CD14-positive monocyte (primary cell): ENCODE data around the gene PEAK1. TPM values are rescaled to one million over a fixed set of nuclear protein-coding genes. Genes with fewer than 3 reads are reported as not detected.

ENCODE experiments used
- DNase-seq, 3 donors: peaks; one replicate each; pipeline ENCODE4 v3.0.0-alpha.2; 2011 to 2022
- H2AFZ ChIP-seq: 2 replicates; pipeline ENCODE4 v1.6.0; 2012; ENCODE audit warnings: mild to moderate bottlenecking, low read depth, low read length, inconsistent platforms; ENCODE audit not compliant: insufficient read depth, poor library complexity, severe bottlenecking
- H3K27ac ChIP-seq, 2 donors: 1 replicate in 1 of 2; 2 replicates in 1 of 2; pipeline ENCODE4 v1.5.1; 2012 to 2013; ENCODE audit warnings: low read length in 2 of 2, control low read depth in 1 of 2, inconsistent platforms in 1 of 2, low read depth in 1 of 2, mild to moderate bottlenecking in 1 of 2
- H3K27me3 ChIP-seq, 2 donors: one replicate each; pipeline versions ENCODE4 v1.6.0 to v1.6.1; 2011 to 2013; ENCODE audit warnings: low read length in 2 of 2; ENCODE audit not compliant: control insufficient read depth in 2 of 2, insufficient read depth in 2 of 2
- H3K36me3 ChIP-seq, 2 donors: replicated peaks in 1 of 2; 1 replicate in 1 of 2; 2 replicates in 1 of 2; pipeline versions ENCODE4 v1.5.1 to v1.6.1; 2012 to 2013; ENCODE audit warnings: low read length in 2 of 2, control low read depth in 1 of 2, inconsistent platforms in 1 of 2, mild to moderate bottlenecking in 1 of 2; ENCODE audit not compliant: insufficient read depth in 2 of 2, control insufficient read depth in 1 of 2
- H3K4me1 ChIP-seq, 2 donors: 1 replicate in 1 of 2; 2 replicates in 1 of 2; pipeline versions ENCODE4 v1.5.1 to v1.6.1; 2012 to 2013; ENCODE audit warnings: low read length in 2 of 2, control low read depth in 1 of 2, inconsistent platforms in 1 of 2, mild to moderate bottlenecking in 1 of 2, moderate library complexity in 1 of 2; ENCODE audit not compliant: insufficient read depth in 2 of 2, control insufficient read depth in 1 of 2
- H3K4me2 ChIP-seq: replicated peaks from 2 replicates; pipeline ENCODE3; 2012; ENCODE audit warnings: low read length, moderate library complexity, mild to moderate bottlenecking; ENCODE audit not compliant: poor library complexity, severe bottlenecking; ENCODE audit errors: extremely low read depth
- H3K4me3 ChIP-seq, 3 experiments: fragments of 200-600 bp in 1 of 3; sonication (generic) in 1 of 3; replicated peaks in 1 of 3; 1 replicate in 2 of 3; 2 replicates in 1 of 3; pipeline ENCODE4 v1.5.1; 2011 to 2013; ENCODE audit warnings: low read length in 3 of 3, mild to moderate bottlenecking in 3 of 3, control low read depth in 2 of 3, low read depth in 2 of 3, inconsistent platforms in 1 of 3, moderate library complexity in 1 of 3
- H3K79me2 ChIP-seq: 2 replicates; pipeline ENCODE4 v1.6.0; 2012; ENCODE audit warnings: mild to moderate bottlenecking, control low read depth, inconsistent platforms, low read length, moderate library complexity; ENCODE audit not compliant: insufficient read depth
- H3K9ac ChIP-seq: 2 replicates; pipeline ENCODE4 v1.6.0; 2017; ENCODE audit warnings: low read length, mild to moderate bottlenecking; ENCODE audit not compliant: insufficient read depth, poor library complexity, severe bottlenecking
- H3K9me3 ChIP-seq, 2 donors: replicated peaks in 1 of 2; 1 replicate in 1 of 2; 2 replicates in 1 of 2; pipeline versions ENCODE4 v1.5.1 to v1.6.1; 2012 to 2013; ENCODE audit warnings: low read length in 2 of 2, control low read depth in 1 of 2; ENCODE audit not compliant: control insufficient read depth in 1 of 2, insufficient read depth in 1 of 2
- H4K20me1 ChIP-seq: 2 replicates; pipeline ENCODE4 v1.6.0; 2012; ENCODE audit warnings: mild to moderate bottlenecking, low read length, control low read depth, moderate library complexity; ENCODE audit not compliant: insufficient read depth
- H3K27ac Mint-ChIP-seq, 7 donors: one replicate each; pipeline ENCODE4 v1.8.0; 2020; ENCODE audit warnings: mild to moderate bottlenecking in 7 of 7, mixed read lengths in 7 of 7, moderate library complexity in 6 of 7, inconsistent platforms in 2 of 7
- H3K27me3 Mint-ChIP-seq, 3 donors: one replicate each; pipeline ENCODE4 v1.8.0; 2021 to 2022; ENCODE audit warnings: low read depth in 3 of 3, mild to moderate bottlenecking in 3 of 3, mixed read lengths in 3 of 3, moderate library complexity in 3 of 3, inconsistent platforms in 1 of 3
- H3K36me3 Mint-ChIP-seq, 2 donors: one replicate each; pipeline ENCODE4 v1.8.0; 2020; ENCODE audit warnings: mixed read lengths in 2 of 2, inconsistent platforms in 1 of 2, mild to moderate bottlenecking in 1 of 2
- H3K4me1 Mint-ChIP-seq: one replicate; pipeline ENCODE4 v1.8.0; 2020; ENCODE audit warnings: mild to moderate bottlenecking, mixed read lengths
- H3K4me3 Mint-ChIP-seq, 2 donors: one replicate each; pipeline ENCODE4 v1.8.0; 2020; ENCODE audit warnings: mild to moderate bottlenecking in 2 of 2, mixed read lengths in 2 of 2, moderate library complexity in 1 of 2
- H3K9me3 Mint-ChIP-seq, 7 donors: one replicate each; pipeline ENCODE4 v1.8.0; 2020 to 2022; ENCODE audit warnings: mixed read lengths in 7 of 7, mild to moderate bottlenecking in 6 of 7, moderate library complexity in 6 of 7, inconsistent platforms in 2 of 7
- WGBS: methylation state at CpG from one replicate; pipeline ENCODE4 v1.1.5; 2013; ENCODE audit warnings: missing lambda C conversion rate; ENCODE audit not compliant: insufficient coverage; 5-methylcytosine and 5-hydroxymethylcytosine counted together
- intact Hi-C, 2 donors: fragments of 100-400 bp; cut with micrococcal nuclease; formaldehyde crosslinking; loops; one replicate each; pipeline versions ENCODE4 v1.15.0 to v1.15.1; 2023
- polyA plus RNA-seq, 3 donors: library from polyadenylated mRNA; depleted of rRNA in 1 of 3; unstranded in 2 of 3; stranded (reverse) in 1 of 3; fragments of 300-500 nt in 2 of 3; fragments of >200 nt in 1 of 3; fragmentation: Illumina TruSeq in 2 of 3; gene quantifications; 1 replicate in 2 of 3; 2 replicates in 1 of 3; pipeline ENCODE4 v1.2.3, GENCODE V29; 2012 to 2021
- TF ChIP-seq, protein P1 (sequence below): fragments of 200-600 bp; IDR thresholded peaks from one replicate; pipeline ENCODE4 v1.8.0; 2022; ENCODE audit warnings: antibody characterized with exemption, mild to moderate bottlenecking

The PEAK1 gene
- polyA plus RNA-seq, 3 donors: 0.85 to 8.7 (median 1.1) TPM

DNA sequence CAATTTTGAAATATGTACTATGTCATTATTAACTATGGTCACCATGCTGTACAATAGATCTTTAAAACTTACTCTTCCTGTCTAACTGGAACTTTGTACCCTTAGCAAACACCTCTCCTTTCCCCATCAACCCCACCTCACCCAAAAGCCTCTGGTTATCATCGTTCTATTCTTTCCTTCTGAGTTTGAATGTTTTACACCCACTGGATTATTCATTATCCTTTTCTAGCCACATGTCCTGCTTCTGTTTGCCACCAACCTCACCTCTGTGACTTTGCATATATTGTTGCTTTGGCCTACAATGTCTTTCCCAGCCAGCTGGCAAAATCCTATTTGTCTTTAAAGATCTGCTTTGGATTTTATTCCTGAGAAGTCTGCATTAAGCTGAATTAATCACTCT, 246.4 kb downstream of the PEAK1 start:
- Mint-ChIP-seq H3K36me3 (peaks cover 0 to 3% of the 10 kb centered on the region in 2 donors), H3K27me3 (no peaks in the 10 kb centered on the region), H3K9me3 (no peaks in the 10 kb centered on the region), H3K27ac (no peak overlapping the region), H3K4me1 (no peaks in the 10 kb centered on the region), H3K4me3 (no peak overlapping the region)
- Histone ChIP-seq H3K4me3 (no peak overlapping the region), H3K4me2 (no peak overlapping the region), H2AFZ (no peak overlapping the region), H3K27ac (no peak overlapping the region), H3K9me3 (no peaks in the 10 kb centered on the region), H3K4me1 (no peaks in the 10 kb centered on the region), H4K20me1 (no peaks in the 10 kb centered on the region), H3K36me3 (no peaks in the 10 kb centered on the region), H3K9ac (no peak overlapping the region), H3K79me2 (no peaks in the 10 kb centered on the region), H3K27me3 (no peaks in the 10 kb centered on the region)
- DNase-seq: no peak
- TF ChIP-seq, protein P1, sequence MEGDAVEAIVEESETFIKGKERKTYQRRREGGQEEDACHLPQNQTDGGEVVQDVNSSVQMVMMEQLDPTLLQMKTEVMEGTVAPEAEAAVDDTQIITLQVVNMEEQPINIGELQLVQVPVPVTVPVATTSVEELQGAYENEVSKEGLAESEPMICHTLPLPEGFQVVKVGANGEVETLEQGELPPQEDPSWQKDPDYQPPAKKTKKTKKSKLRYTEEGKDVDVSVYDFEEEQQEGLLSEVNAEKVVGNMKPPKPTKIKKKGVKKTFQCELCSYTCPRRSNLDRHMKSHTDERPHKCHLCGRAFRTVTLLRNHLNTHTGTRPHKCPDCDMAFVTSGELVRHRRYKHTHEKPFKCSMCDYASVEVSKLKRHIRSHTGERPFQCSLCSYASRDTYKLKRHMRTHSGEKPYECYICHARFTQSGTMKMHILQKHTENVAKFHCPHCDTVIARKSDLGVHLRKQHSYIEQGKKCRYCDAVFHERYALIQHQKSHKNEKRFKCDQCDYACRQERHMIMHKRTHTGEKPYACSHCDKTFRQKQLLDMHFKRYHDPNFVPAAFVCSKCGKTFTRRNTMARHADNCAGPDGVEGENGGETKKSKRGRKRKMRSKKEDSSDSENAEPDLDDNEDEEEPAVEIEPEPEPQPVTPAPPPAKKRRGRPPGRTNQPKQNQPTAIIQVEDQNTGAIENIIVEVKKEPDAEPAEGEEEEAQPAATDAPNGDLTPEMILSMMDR: no peak
- intact Hi-C loops: no loop called here
- 100% methylated on average over 1 of the region's 1 CpG for WGBS

DNA sequence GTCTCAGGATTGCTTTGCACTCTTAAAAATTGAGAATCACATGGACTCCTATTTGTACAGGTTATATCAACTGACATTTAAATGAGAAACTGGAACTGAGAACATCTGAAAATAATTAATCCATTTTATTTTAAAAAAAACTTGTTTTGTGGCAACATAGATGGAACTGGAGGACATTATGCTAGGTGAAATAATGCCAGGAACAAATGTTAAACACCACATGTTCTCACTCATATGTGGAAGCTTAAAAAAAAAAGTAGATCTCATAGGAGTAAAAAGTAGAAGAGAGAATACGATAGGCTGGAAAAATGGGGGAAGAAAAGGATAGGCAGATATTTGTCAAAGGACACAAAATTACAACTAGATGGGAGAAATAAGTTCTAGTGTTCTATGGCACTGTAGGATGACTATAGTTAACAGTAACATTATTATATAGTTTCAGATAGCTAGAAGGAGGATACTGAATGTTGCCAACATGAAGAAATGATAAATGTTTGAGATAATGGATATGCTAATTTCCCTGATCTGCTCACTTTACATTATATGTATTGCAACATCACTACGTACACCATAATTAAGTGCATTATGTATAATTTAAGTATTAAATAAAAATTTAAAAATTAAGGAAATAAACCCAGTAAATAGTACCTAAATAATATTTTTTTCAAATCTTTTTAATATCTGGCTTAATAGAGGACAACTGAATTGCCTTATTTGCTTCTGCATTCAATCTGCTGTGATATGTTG, 248.5 kb downstream of the PEAK1 start:
- Histone ChIP-seq H3K27ac (no peak overlapping the region), H3K9ac (no peak overlapping the region), H3K36me3 (no peaks in the 10 kb centered on the region), H3K4me2 (no peak overlapping the region), H4K20me1 (no peaks in the 10 kb centered on the region), H2AFZ (no peak overlapping the region), H3K79me2 (no peaks in the 10 kb centered on the region), H3K4me1 (no peaks in the 10 kb centered on the region), H3K9me3 (no peaks in the 10 kb centered on the region), H3K4me3 (no peak overlapping the region), H3K27me3 (no peaks in the 10 kb centered on the region)
- H3K27me3 Mint-ChIP-seq: no peaks in the 10 kb centered on the region
- no peaks in the 10 kb centered on the region for H3K9me3 Mint-ChIP-seq
- no CpG with 5 or more reads among the region's 2 CpGs for WGBS
- no peak overlapping the region for H3K4me3 Mint-ChIP-seq
- H3K4me1 Mint-ChIP-seq: no peaks in the 10 kb centered on the region
- intact Hi-C loops: no loop called here
- TF ChIP-seq, protein P1: no peak
- peaks cover 0 to 4% of the 10 kb centered on the region in 2 donors for H3K36me3 Mint-ChIP-seq
- no peak overlapping the region for H3K27ac Mint-ChIP-seq
- no peak for DNase-seq
